ENCODE results near the gene OR10A6. TPM values are rescaled to one million over a fixed set of nuclear protein-coding genes. Genes with fewer than 3 reads are reported as not detected.

Gene OR10A6
- total and polyA plus RNA-seq, 9 of the 15 experiments (the other 6 are each of a cell fraction or from before 2014, with no cell fraction given), result not detected

DNA sequence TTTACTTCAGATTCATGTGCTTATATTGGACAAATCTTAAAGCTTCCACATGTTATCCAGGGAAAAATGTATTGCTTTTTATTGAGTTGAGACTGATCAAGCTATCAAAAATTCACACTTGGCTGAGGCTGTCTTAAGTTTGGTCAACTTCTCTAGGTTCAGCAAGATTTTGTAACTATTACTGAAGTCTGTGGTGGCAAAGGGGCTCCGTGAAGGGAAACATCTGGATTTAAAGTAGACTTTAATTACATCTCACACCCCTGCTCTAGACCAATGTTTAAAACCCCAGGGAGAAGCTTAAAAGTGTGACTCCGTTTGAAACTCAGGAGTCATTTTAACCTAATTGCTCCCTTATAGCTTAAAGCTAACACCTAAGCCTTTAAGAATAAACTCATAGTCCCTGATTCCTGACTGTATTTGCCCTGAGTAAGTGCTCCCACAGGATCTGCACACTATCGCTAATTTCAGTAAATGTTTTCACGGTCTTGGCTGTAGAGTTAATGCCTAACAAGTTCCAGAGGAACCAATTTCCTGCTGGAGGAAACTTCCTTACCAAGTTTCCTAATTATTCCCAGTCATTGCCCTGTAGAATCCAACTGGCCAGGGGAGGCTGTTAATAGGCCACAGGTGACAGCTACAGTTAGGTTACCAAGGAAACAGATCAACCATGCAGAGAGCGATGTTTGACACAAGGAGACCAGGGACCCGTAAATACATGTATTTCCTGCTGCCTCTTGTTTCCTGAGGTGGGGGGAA is 40.5 kb downstream of the OR10A6 start:
- H3K4me2 ChIP-seq (ENCODE audit: insufficient read depth, low read length), result no peak overlapping the region
- ATAC-seq, result no peak
- no peaks in the 10 kb centered on the region for H3K36me3 ChIP-seq (ENCODE audit: control insufficient read depth, insufficient read depth, low read length)
- H2AFZ ChIP-seq (ENCODE audit: low read depth, low read length), result no peak overlapping the region
- no peaks in the 10 kb centered on the region for H4K20me1 ChIP-seq (replicated peaks; ENCODE audit: control insufficient read depth, insufficient read depth, low read length)
- no TSS peak for BruUV-seq (replicated peaks)
- no peak for DNase-seq (ENCODE audit: extremely low read depth in 1 of 4, low spot score in 3 of 4)
- TF ChIP-seq RBBP5 (IDR thresholded peaks at IDR 0.05; ENCODE audit: borderline replicate concordance, insufficient read depth, low read length, poor library complexity, severe bottlenecking) (no peak), ZNF124 (CRISPR knock-in tag; IDR thresholded peaks at IDR 0.05) (no peak), KDM5B (IDR thresholded peaks at IDR 0.05; ENCODE audit: insufficient replicate concordance, low read depth, low read length) (no peak), CCNT2 (IDR thresholded peaks at IDR 0.05; ENCODE audit: borderline replicate concordance, extremely low read depth, insufficient read length, low read depth, low read length) (no peak), GTF2E2 (tag; IDR thresholded peaks at IDR 0.05) (no peak), TRIM25 (IDR thresholded peaks at IDR 0.05; ENCODE audit: borderline replicate concordance) (no peak), ZFP1 (CRISPR knock-in tag; IDR thresholded peaks at IDR 0.05) (no peak), JUN (IDR thresholded peaks at IDR 0.05; ENCODE audit: borderline replicate concordance, low read depth, low read length) (no peak), JUN (CRISPR knock-in tag; IDR thresholded peaks at IDR 0.05; ENCODE audit: borderline replicate concordance) (no peak), KLF13 (tag; IDR thresholded peaks at IDR 0.05; ENCODE audit: borderline replicate concordance, low read depth) (no peak), NFE2 (IDR thresholded peaks at IDR 0.05; ENCODE audit: low read depth) (no peak), ZBTB8A (IDR thresholded peaks at IDR 0.05; ENCODE audit: partially characterized antibody) (no peak), BCOR (IDR thresholded peaks at IDR 0.05) (no peak)
- TF ChIP-seq, protein P1, sequence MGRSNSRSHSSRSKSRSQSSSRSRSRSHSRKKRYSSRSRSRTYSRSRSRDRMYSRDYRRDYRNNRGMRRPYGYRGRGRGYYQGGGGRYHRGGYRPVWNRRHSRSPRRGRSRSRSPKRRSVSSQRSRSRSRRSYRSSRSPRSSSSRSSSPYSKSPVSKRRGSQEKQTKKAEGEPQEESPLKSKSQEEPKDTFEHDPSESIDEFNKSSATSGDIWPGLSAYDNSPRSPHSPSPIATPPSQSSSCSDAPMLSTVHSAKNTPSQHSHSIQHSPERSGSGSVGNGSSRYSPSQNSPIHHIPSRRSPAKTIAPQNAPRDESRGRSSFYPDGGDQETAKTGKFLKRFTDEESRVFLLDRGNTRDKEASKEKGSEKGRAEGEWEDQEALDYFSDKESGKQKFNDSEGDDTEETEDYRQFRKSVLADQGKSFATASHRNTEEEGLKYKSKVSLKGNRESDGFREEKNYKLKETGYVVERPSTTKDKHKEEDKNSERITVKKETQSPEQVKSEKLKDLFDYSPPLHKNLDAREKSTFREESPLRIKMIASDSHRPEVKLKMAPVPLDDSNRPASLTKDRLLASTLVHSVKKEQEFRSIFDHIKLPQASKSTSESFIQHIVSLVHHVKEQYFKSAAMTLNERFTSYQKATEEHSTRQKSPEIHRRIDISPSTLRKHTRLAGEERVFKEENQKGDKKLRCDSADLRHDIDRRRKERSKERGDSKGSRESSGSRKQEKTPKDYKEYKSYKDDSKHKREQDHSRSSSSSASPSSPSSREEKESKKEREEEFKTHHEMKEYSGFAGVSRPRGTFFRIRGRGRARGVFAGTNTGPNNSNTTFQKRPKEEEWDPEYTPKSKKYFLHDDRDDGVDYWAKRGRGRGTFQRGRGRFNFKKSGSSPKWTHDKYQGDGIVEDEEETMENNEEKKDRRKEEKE (IDR thresholded peaks at IDR 0.05; ENCODE audit: borderline replicate concordance in 1 of 2, control insufficient read depth in 1 of 2, low read depth in 2 of 2, low read length in 1 of 2), result no peak
- TF ChIP-seq, protein P2, sequence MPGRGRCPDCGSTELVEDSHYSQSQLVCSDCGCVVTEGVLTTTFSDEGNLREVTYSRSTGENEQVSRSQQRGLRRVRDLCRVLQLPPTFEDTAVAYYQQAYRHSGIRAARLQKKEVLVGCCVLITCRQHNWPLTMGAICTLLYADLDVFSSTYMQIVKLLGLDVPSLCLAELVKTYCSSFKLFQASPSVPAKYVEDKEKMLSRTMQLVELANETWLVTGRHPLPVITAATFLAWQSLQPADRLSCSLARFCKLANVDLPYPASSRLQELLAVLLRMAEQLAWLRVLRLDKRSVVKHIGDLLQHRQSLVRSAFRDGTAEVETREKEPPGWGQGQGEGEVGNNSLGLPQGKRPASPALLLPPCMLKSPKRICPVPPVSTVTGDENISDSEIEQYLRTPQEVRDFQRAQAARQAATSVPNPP (IDR thresholded peaks at IDR 0.05; ENCODE audit: borderline replicate concordance, insufficient read depth, insufficient read length), result no peak
- no peaks in the 10 kb centered on the region for H3K4me1 ChIP-seq (replicated peaks in 1 of 2; ENCODE audit: control insufficient read depth in 2 of 2, insufficient read depth in 2 of 2, low read length in 2 of 2)
- FAIRE-seq, result no peak
- ChIA-PET POLR2A (no interaction called here), CTCF (ENCODE audit: low intra/inter-chr PET ratio) (no interaction called here)
- no peak overlapping the region for H3K27ac ChIP-seq (ENCODE audit: extremely low read depth, low read depth, low read length)
- intact Hi-C loops (cut with micrococcal nuclease) (no loop called here), in situ Hi-C loops (cut with MboI) (loop anchor here (10.0 kb wide), 1 partner anchor 204 kb away; no protein-coding TSS in a partner anchor)
- H3K79me2 ChIP-seq (ENCODE audit: control insufficient read depth, insufficient read depth, low read length), result no peaks in the 10 kb centered on the region
- no peaks in the 10 kb centered on the region for H3K9me1 ChIP-seq (ENCODE audit: control insufficient read depth, insufficient read depth, low read length)
- 0% methylated on average over 6 of the region's 6 CpGs for WGBS (ENCODE audit: insufficient coverage, low coverage, missing lambda C conversion rate)
- H3K9ac ChIP-seq (ENCODE audit: insufficient read depth in 1 of 2, low read depth in 2 of 2, low read length in 2 of 2), result no peak overlapping the region
- H3K9me3 ChIP-seq (replicated peaks; ENCODE audit: control insufficient read depth, insufficient read depth, low read depth, low read length), result no peaks in the 10 kb centered on the region
- no peaks in the 10 kb centered on the region for H3K27me3 ChIP-seq (ENCODE audit: control insufficient read depth in 2 of 2, insufficient read depth in 2 of 2, low read length in 2 of 2)
- no peak overlapping the region for H3K4me3 ChIP-seq

Measured in K562 (cell line).